NCI-H524 (cell line): Measurements from ENCODE around the gene MAFF.

ENCODE experiments used
- DNase-seq, 2 experiments: peaks; one replicate each; lab custom pipeline; 2025; lab: John Stamatoyannopoulos, UW

MAFF gene

GRCh38 chr22:38248280-38248679 lies 46.5 kb downstream of the MAFF start:
- no peak for DNase-seq

- no peak for DNase-seq
Measured at GRCh38 chr22:38249301-38249700, 47.5 kb downstream of the MAFF start.

GRCh38 chr22:38249803-38250642 lies 48.2 kb downstream of the MAFF start:
- no peak for DNase-seq

GRCh38 chr22:38250643-38251340 lies 49.0 kb downstream of the MAFF start:
- DNase-seq: no peak

- DNase-seq: no peak
Measured at GRCh38 chr22:38251341-38251692, 49.5 kb downstream of the MAFF start.

- DNase-seq: no peak
Measured at GRCh38 chr22:38255697-38256096, 53.9 kb downstream of the MAFF start.

GRCh38 chr22:38257181-38257580 lies 55.4 kb downstream of the MAFF start:
- DNase-seq: no peak

- no peak for DNase-seq
Measured at GRCh38 chr22:38257650-38258250, 56.0 kb downstream of the MAFF start.

GRCh38 chr22:38258895-38259294 lies 57.1 kb downstream of the MAFF start:
- no peak for DNase-seq

GRCh38 chr22:38259370-38259769 lies 57.6 kb downstream of the MAFF start:
- DNase-seq: peak in 1 of 2 experiments; percentile 49

- DNase-seq: no peak
Measured at GRCh38 chr22:38260761-38261681, 59.2 kb downstream of the MAFF start.

GRCh38 chr22:38262051-38262795 lies 60.4 kb downstream of the MAFF start:
- peak in 1 of 2 experiments; percentile 9 for DNase-seq

- no peak for DNase-seq
Measured at GRCh38 chr22:38264322-38264843, 62.6 kb downstream of the MAFF start.
